GM21786 (cell line): ENCODE data around the gene ALPK3.

Experiments
- ATAC-seq: cut with Tn5 transposase; IDR thresholded peaks from one replicate; pipeline ENCODE4 v1.9.1; 2021; ENCODE audit not compliant: unreplicated experiment

The ALPK3 gene

DNA sequence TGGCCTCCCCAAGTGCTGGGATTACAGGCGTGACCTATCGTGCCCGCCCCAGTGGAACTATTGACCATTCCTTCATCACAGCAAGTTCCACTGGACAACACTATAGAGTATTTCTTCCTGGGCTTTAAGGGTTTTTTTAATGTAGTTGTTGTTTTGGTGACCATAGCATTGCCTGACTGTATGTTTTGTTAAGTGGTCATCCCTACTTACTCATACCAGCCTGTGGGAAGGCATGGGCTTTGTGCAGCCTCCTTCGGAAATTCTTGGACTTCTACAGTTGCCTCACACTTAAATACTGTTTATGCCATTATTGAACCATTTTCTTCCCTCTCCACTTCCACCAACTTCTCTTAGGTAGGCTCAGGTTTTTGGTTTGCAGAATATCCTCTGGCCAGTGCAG lies 19.9 kb upstream of the ALPK3 start:
- no peak for ATAC-seq

DNA sequence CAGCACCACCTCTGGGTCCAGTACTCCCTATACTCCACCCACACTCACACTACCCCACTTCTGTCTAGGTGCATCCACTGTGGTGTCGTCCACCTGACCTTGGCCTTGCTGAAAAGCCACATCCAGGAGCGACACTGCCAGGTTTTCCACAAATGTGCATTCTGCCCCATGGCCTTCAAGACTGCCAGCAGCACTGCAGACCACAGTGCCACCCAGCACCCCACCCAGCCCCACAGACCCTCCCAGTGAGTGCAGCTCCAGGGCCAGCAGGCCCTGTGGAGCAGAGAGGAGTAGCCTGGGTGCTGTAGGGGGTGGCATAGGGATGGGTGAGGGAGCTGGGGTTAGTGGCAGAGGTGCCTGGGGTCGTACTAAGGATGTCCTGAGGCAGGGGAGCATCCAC lies 19.4 kb upstream of the ALPK3 start:
- no peak for ATAC-seq

GRCh38 chr15:84798436-84798946 lies 18.7 kb upstream of the ALPK3 start:
- no peak for ATAC-seq

GRCh38 chr15:84799511-84800187 lies 17.5 kb upstream of the ALPK3 start:
- ATAC-seq, result no peak

- no peak for ATAC-seq
These were observed 16.8 kb upstream of the ALPK3 start for GRCh38 chr15:84800365-84800806.

DNA sequence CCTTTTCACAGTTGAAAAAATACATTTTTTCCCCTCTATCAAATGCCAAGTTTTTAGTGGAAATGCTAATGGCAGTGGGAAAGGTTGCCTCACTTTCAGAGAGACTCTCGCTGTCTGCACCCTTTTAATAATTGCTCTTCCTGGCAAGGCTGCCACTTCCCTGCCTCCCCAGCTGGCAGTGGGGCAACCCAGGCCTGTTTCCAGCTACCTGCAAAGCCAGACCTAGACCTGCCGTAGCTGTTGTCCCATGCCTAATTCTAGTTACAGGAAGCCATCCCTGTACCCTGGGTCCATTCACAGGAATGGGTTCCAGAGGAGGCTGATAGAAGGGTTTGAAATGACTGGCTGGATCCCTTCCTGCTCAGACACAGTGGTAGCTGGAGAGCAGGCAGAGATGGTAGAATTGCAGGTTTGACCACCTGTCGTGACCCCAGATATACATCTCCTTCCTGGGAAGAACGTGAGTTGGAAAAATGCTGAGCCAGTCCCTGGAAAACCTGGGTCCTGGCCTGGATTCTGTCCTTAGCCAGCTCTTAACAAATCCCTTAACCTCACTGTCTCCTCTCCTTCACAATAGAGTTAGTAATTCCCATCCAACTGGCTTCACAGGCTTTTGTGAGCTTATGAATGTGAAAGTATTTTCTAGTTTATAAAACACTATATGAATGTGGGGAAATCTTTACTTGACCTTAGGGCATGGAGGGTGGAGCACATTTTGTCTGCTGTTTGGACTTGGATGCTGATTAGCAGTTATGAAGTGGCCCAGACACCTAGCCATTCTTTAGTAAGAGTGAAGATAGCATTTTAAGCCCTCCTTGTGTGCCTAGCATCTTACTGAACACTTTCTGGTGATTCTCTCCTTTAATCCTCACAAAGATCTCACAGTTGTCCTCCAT lies 12.9 kb upstream of the ALPK3 start:
- no peak for ATAC-seq

DNA sequence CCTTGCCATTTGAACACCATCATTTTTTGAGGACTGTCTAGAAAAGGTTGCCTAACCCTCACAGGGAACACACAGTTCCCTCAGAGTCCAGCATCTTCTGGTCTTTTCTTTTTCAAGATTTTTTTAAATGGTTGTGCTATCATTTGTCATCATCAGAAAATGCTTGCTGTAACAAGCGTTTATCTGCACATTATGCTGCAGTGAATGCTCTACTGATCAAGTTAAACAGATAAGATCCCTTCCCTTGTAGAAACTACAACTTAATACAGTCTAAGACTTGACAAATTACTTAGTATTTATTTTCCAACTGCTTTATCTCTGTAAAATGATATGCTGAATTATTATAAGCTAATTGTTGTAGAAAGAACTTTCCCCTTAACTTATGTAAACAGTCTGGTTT lies 11.9 kb upstream of the ALPK3 start:
- ATAC-seq, result no peak

DNA sequence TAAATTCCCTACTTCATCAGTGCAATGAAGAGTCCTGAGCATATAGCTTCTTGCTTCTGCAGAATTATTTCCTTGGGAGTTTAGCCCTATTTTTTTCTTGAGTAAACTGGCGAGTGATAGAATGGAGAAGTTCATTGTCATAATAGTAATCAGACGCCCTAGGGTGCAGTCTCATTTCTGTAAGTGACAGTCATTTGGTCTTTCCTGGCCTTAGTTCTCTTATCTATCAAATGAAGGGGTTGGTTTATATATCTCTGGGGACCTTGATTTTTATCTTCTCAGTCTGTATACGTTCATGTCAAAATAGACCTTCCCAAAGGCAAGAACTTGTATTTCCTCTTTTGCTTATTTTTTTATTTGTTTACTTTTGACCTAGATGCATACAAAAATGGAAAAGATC lies 9.9 kb upstream of the ALPK3 start:
- ATAC-seq, result no peak

DNA sequence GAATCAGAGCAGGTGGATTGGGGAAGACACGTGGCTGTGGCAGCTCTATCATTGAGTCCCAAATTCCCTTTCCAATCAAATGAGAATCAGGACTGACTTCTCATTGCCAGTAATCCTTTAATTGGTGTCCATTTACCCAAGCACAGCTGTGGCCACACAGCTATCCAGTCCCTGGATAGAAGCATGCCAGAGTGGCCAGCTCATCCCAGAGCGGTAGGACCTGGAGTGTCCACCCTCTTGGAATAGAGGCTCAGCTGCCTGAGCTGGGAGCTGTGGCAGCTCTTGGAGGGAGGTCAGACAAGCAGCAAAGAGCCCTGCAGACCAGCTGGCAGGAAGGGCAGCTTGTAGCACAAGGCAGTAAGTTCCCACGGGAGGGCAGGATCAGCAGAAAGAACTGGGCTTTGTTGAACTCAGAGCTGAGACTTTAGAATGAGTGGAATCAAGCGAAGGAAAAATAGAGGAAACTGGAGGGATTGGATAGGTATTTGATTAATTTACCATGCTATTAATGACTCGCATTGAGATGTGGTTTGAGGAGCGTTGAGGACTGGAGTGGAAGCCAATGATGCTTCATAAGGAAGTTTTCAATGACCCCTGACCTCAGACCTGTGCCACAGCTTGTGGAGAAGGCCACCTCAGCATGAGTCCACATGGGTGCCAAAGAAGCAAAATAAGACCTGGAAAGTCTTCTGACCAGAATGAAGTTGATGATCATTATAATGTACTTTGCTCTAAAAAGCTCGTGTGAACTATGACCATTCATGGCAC lies 6.9 kb upstream of the ALPK3 start:
- no peak for ATAC-seq

DNA sequence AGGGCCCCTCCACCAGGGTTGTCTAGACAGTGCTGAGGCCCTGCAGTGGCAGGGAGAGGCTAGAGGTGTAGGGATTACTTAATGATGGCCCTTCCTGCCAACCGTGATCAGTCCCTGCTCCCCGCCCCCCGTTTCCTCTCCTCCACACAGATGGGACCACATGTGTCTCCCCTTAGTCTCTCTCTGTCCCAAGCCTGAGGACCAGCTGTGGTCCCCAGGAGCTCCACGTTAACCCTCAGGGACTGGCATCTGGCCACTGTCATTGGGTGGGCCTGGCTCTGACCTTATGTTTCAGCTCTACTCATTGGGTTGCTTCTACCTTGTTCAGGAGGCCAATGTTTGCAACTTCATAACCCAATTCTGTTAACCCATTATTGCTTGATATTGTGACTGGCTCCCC lies 6.0 kb upstream of the ALPK3 start:
- no peak for ATAC-seq

DNA sequence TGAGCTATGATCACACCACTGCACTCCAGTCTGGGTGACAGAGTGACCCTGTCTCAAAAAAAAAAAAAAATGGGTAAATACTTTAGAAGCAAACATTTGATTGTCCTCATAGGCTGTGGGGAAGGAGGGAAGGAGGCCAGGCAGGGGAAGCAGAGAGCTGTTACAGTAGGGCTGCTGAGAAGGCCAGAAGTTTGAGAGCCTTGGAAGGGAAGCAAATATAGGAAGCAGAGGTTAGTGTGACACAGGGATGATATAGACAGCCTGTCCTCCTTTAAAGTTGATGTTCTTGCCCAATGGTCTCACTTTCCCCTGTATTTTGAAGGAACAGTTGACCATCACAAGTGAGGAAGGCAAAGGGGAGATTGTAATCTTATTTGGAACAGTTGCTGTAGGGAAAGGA lies 5.3 kb upstream of the ALPK3 start:
- no peak for ATAC-seq

DNA sequence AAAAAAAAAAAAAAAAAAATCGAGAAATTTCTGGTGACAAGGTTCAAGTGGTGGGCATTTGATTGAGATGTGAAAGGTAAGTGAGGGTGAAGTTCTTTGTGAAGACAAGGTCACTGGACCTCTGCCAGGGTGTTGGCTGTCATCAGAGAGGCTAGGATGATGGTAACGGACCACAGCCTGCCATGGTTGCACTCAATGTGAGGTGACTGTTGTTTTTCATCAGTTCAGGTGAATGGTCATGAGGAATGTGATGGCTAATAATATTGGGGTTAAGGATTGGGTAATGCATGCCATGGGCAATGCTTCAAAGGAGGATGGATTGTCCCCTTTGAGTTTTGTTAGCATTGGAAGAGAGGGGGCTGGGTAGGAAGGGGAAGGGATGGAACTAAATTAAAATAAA lies 4.3 kb upstream of the ALPK3 start:
- no peak for ATAC-seq

GRCh38 chr15:84813435-84813834 lies 3.7 kb upstream of the ALPK3 start:
- ATAC-seq, result no peak

- ATAC-seq, result no peak
These were observed 3.2 kb upstream of the ALPK3 start for GRCh38 chr15:84813931-84814330.

DNA sequence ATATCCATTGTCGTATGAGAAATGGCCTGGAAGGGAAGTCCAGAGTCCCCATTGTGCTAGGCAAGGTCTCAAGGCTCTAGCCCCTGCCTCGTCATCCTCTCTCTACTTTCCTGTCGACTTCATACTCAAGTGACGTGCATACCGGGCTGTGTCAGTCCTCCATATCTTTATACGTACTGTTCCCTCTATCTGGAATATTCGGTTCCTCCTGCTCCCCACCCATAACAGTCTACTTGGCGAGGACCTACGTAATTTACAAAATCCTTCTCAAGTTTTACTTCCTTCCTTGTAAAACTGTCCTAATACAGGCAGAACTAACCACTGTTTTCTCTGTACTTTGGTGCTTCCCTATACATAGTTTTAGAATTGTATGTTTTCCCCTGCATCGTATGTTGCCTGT lies 2.2 kb upstream of the ALPK3 start:
- no peak for ATAC-seq

- no peak for ATAC-seq
These were observed 418 bp downstream of the ALPK3 start for GRCh38 chr15:84817466-84818081.

GRCh38 chr15:84818261-84819131 lies 1.3 kb downstream of the ALPK3 start:
- ATAC-seq, result no peak

- no peak for ATAC-seq
These were observed 2.2 kb downstream of the ALPK3 start for GRCh38 chr15:84819291-84819768.

DNA sequence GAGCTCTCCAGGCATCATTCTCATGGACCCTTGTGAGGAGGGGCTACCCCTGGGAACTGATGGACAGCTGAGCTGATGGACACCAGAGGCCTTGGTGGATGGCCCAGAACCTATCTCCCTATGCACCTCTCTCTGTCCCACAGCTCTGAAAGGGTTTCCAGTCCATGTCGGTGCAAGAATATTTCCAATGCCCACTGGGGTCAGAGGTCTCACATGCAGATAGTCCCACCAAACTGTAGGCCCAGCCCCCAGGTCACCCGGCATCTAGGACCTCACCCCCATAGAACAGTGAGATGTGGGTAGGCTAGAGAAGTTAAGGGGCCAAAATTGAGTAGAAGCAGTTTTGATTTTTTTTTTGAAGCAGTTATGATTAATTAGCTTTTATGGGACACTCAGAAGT lies 2.6 kb downstream of the ALPK3 start:
- no peak for ATAC-seq

DNA sequence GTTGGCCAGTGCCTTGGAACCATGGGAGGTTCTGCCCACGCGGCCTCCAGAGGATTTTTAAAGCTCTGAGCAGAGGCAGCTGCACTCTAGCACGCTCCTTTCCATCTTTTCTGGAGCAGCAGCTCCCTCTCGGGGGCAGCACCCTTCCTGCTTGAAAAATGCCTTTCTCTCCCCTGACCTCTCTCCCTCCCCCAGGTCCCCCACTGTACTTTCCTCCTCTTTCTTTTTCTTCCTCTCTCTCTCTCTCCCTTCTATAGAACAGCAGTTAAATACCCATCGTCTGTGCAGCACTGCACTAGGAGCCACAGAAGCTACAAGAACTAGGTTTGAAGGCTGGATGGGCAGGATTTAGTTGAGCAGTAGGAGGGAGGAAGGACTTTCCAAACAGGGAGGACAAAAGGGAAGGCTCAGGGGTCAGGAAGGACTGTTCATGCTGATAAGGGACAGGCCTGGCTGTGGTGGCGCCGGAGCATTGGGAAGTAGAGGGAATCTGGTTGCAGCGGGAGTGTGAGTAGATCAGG lies 4.4 kb downstream of the ALPK3 start:
- no peak for ATAC-seq
